Liver (tissue), 9 donors: ENCODE data around the gene ZNF48. TPM values are rescaled to one million over a fixed set of nuclear protein-coding genes. Genes with fewer than 3 reads are reported as not detected.

Experiments used
- DNase-seq: peaks from one replicate; pipeline ENCODE4 v3.0.0-alpha.2; 2017; ENCODE audit warnings: low spot score
- H3K27ac ChIP-seq, 2 donors: one replicate each; pipeline ENCODE4 v1.7.0; 2013; ENCODE audit warnings: inconsistent platforms in 2 of 2, low read length in 2 of 2, control low read depth in 1 of 2, low read depth in 1 of 2, mild to moderate bottlenecking in 1 of 2
- H3K27me3 ChIP-seq, 4 donors: one replicate each; pipeline versions ENCODE4 v1.6.1 to v1.7.0; 2013; ENCODE audit warnings: low read length in 3 of 4, inconsistent platforms in 1 of 4, mild to moderate bottlenecking in 1 of 4, moderate library complexity in 1 of 4; ENCODE audit not compliant: control insufficient read depth in 4 of 4, insufficient read depth in 4 of 4
- H3K36me3 ChIP-seq, 4 donors: one replicate each; pipeline versions ENCODE4 v1.6.1 to v1.7.0; 2013; ENCODE audit warnings: low read length in 3 of 4, mild to moderate bottlenecking in 3 of 4, low read depth in 1 of 4, moderate library complexity in 1 of 4; ENCODE audit not compliant: control insufficient read depth in 4 of 4, insufficient read depth in 3 of 4
- H3K4me1 ChIP-seq, 4 donors: one replicate each; pipeline versions ENCODE4 v1.6.1 to v1.7.0; 2013; ENCODE audit warnings: low read length in 3 of 4, mild to moderate bottlenecking in 3 of 4, moderate library complexity in 1 of 4; ENCODE audit not compliant: control insufficient read depth in 4 of 4, insufficient read depth in 4 of 4
- H3K4me3 ChIP-seq, 3 donors: one replicate each; pipeline versions ENCODE4 v1.6.1 to v1.7.0; 2013; ENCODE audit warnings: low read length in 3 of 3, control low read depth in 1 of 3, low read depth in 1 of 3, mild to moderate bottlenecking in 1 of 3
- H3K9ac ChIP-seq, 2 donors: one replicate each; pipeline ENCODE4 v1.7.0; 2013; ENCODE audit warnings: low read length in 2 of 2, mild to moderate bottlenecking in 2 of 2, moderate library complexity in 2 of 2, control low read depth in 1 of 2, low read depth in 1 of 2
- H3K9me3 ChIP-seq, 4 donors: one replicate each; pipeline versions ENCODE4 v1.6.1 to v1.7.0; 2013; ENCODE audit warnings: low read length in 3 of 4; ENCODE audit not compliant: control insufficient read depth in 4 of 4
- EGR1 ChIP-seq, 2 donors: IDR thresholded peaks; 2 replicates each; pipeline ENCODE4 v1.6.1; 2016 to 2018; ENCODE audit warnings: antibody characterized with exemption in 2 of 2, low read depth in 2 of 2
- FOXA1 ChIP-seq: IDR thresholded peaks from 2 replicates; pipeline ENCODE4 v1.6.1; 2016; ENCODE audit warnings: antibody characterized with exemption
- FOXA2 ChIP-seq: IDR thresholded peaks from 2 replicates; pipeline ENCODE4 v1.6.1; 2016; ENCODE audit warnings: antibody characterized with exemption
- GABPA ChIP-seq, 2 donors: IDR thresholded peaks in 1 of 2; conservative IDR thresholded peaks in 1 of 2; 2 replicates each; pipeline ENCODE4 v1.6.1; 2016; ENCODE audit warnings: antibody characterized with exemption in 2 of 2, mild to moderate bottlenecking in 1 of 2, moderate library complexity in 1 of 2
- HNF4A ChIP-seq, 2 donors: conservative IDR thresholded peaks; 2 replicates each; pipeline ENCODE4 v1.6.1; 2016; ENCODE audit warnings: antibody characterized with exemption in 2 of 2, mild to moderate bottlenecking in 2 of 2
- HNF4G ChIP-seq: IDR thresholded peaks from 2 replicates; pipeline ENCODE4 v1.6.1; 2016; ENCODE audit warnings: antibody characterized with exemption
- JUND ChIP-seq, 2 donors: IDR thresholded peaks; 2 replicates each; pipeline ENCODE4 v1.6.1; 2016; ENCODE audit warnings: antibody characterized with exemption in 2 of 2
- NR2F2 ChIP-seq: IDR thresholded peaks from 2 replicates; pipeline ENCODE4 v1.6.1; 2016; ENCODE audit warnings: antibody characterized with exemption
- RAD21 ChIP-seq, 2 donors: IDR thresholded peaks; 2 replicates each; pipeline ENCODE4 v1.6.1; 2016; ENCODE audit warnings: antibody characterized with exemption in 2 of 2, mild to moderate bottlenecking in 2 of 2
- RXRA ChIP-seq, 2 donors: IDR thresholded peaks; 2 replicates each; pipeline ENCODE4 v1.6.1; 2017 to 2018; ENCODE audit warnings: antibody characterized with exemption in 2 of 2, mild to moderate bottlenecking in 1 of 2
- SP1 ChIP-seq: IDR thresholded peaks from 2 replicates; pipeline ENCODE4 v1.6.1; 2018; ENCODE audit warnings: antibody characterized with exemption, mild to moderate bottlenecking
- TAF1 ChIP-seq: conservative IDR thresholded peaks from 2 replicates; pipeline ENCODE4 v1.6.1; 2016; ENCODE audit warnings: antibody characterized with exemption, mild to moderate bottlenecking
- YY1 ChIP-seq: IDR thresholded peaks from 2 replicates; pipeline ENCODE4 v1.6.1; 2016; ENCODE audit warnings: antibody characterized with exemption, mild to moderate bottlenecking
- WGBS: extraction: QIAGEN DNeasy Blood & Tissue Kit; methylation state at CpG from one replicate; pipeline ENCODE4 v1.1.7; 2013; 5-methylcytosine and 5-hydroxymethylcytosine counted together
- polyA plus RNA-seq, 2 donors: library from polyadenylated mRNA; stranded (reverse) in 1 of 2; unstranded in 1 of 2; fragments of 200-250 nt in 1 of 2; fragments of >200 nt in 1 of 2; fragmentation: Nextera tagmentation in 1 of 2; extraction: Ambion mirVana in 1 of 2; gene quantifications; one replicate each; pipeline versions ENCODE4 v1.2.1 to v1.2.3, GENCODE V29; 2013 to 2015
- total RNA-seq, 2 donors: library from RNA; depleted of rRNA; stranded (reverse); fragments of >200 nt; gene quantifications; one replicate each; pipeline ENCODE4 v1.2.3, GENCODE V29; 2014
- TF ChIP-seq, protein P1 (sequence below): IDR thresholded peaks from 2 replicates; pipeline ENCODE4 v1.6.1; 2016; ENCODE audit warnings: antibody characterized with exemption
- TF ChIP-seq, protein P2 (sequence below): IDR thresholded peaks from 2 replicates; pipeline ENCODE4 v1.6.1; 2016; ENCODE audit warnings: antibody characterized with exemption
- TF ChIP-seq, protein P3 (sequence below): IDR thresholded peaks from 2 replicates; pipeline ENCODE4 v1.6.1; 2016; ENCODE audit warnings: antibody characterized with exemption, mild to moderate bottlenecking
- TF ChIP-seq, protein P4 (sequence below): IDR thresholded peaks from 2 replicates; pipeline ENCODE4 v1.6.1; 2016; ENCODE audit warnings: antibody characterized with exemption
- TF ChIP-seq, protein P5 (sequence below): fragments of 150-350 bp; IDR thresholded peaks from 2 replicates; pipeline ENCODE4 v1.5.1; 2017; ENCODE audit warnings: improper control_type of control experiment, low read depth, low read length; ENCODE audit not compliant: missing input control
- donor health status: healthy.
- donor health status: healthy.
- donor health status: healthy.
- donor health status: healthy.
- donor health status: healthy.

The ZNF48 gene
- total and polyA plus RNA-seq, 4 donors = 2.3 to 4.7 (median 3.1) TPM

DNA sequence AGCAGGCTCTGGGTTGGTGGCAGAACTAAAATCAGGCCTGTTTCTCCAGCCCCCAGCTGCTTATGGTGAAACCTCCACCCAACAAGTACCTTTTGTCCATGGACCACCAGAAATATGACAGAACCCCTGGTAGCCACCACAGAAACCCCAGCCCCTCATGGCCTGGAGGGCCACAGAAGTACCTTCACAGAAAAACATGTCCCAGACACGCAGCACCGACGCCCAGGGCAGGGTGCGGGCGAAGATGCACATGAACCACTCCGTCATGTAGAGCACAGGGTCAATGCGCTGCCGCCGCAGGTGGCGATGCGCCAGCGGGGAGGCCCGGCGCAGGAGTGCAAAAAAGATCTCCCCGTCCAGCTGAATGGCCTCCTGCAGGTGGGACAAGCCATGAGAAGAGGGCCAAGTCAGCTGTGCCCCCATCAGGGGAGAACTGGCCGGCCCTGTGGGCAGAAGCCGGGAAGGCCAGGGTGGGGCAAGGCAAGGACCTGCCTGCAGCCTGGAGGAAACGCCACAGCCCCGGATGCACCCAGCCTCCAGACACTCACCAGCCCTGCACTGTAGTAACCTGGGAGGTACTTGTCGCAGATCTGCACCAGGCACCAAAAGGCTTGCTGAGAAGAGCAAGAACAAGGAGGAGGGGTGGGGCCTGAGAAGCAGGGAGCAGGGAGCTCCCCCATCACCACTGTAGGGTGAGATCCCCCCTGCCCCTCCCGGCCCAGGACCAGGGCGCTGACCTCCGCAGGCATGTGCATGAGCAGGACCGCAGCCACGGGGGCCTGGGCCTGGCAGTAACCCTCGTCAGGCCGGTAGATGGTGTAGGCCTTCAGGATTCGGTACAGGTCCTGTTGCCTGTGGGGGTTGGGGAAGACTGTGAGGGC lies 36.0 kb upstream of the ZNF48 start:
- Histone ChIP-seq H3K9me3 (no peaks in the 10 kb centered on the region), H3K9ac (no peak overlapping the region), H3K27ac (no peak overlapping the region), H3K4me1 (peaks cover 4 to 33% (median 25%) of the 10 kb centered on the region in 4 donors), H3K4me3 (no peak overlapping the region), H3K36me3 (peaks cover 4 to 26% (median 12%) of the 10 kb centered on the region in 4 donors), H3K27me3 (no peaks in the 10 kb centered on the region)
- 90% methylated on average over 28 of the region's 28 CpGs for WGBS
- no peak for DNase-seq
- TF ChIP-seq FOXA1 = no peak
- TF ChIP-seq TAF1 = no peak
- TF ChIP-seq, protein P1, sequence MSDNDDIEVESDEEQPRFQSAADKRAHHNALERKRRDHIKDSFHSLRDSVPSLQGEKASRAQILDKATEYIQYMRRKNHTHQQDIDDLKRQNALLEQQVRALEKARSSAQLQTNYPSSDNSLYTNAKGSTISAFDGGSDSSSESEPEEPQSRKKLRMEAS = no peak
- no peak for TF ChIP-seq JUND (IDR thresholded peaks at IDR 0.05)
- TF ChIP-seq RAD21 (IDR thresholded peaks at IDR 0.05) = no peak
- TF ChIP-seq, protein P2, sequence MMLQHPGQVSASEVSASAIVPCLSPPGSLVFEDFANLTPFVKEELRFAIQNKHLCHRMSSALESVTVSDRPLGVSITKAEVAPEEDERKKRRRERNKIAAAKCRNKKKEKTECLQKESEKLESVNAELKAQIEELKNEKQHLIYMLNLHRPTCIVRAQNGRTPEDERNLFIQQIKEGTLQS = no peak
- TF ChIP-seq RXRA (IDR thresholded peaks at IDR 0.05) = no peak
- TF ChIP-seq, protein P3, sequence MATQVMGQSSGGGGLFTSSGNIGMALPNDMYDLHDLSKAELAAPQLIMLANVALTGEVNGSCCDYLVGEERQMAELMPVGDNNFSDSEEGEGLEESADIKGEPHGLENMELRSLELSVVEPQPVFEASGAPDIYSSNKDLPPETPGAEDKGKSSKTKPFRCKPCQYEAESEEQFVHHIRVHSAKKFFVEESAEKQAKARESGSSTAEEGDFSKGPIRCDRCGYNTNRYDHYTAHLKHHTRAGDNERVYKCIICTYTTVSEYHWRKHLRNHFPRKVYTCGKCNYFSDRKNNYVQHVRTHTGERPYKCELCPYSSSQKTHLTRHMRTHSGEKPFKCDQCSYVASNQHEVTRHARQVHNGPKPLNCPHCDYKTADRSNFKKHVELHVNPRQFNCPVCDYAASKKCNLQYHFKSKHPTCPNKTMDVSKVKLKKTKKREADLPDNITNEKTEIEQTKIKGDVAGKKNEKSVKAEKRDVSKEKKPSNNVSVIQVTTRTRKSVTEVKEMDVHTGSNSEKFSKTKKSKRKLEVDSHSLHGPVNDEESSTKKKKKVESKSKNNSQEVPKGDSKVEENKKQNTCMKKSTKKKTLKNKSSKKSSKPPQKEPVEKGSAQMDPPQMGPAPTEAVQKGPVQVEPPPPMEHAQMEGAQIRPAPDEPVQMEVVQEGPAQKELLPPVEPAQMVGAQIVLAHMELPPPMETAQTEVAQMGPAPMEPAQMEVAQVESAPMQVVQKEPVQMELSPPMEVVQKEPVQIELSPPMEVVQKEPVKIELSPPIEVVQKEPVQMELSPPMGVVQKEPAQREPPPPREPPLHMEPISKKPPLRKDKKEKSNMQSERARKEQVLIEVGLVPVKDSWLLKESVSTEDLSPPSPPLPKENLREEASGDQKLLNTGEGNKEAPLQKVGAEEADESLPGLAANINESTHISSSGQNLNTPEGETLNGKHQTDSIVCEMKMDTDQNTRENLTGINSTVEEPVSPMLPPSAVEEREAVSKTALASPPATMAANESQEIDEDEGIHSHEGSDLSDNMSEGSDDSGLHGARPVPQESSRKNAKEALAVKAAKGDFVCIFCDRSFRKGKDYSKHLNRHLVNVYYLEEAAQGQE = no peak
- TF ChIP-seq HNF4A (conservative IDR thresholded peaks at IDR 0.05) = no peak
- TF ChIP-seq, protein P4, sequence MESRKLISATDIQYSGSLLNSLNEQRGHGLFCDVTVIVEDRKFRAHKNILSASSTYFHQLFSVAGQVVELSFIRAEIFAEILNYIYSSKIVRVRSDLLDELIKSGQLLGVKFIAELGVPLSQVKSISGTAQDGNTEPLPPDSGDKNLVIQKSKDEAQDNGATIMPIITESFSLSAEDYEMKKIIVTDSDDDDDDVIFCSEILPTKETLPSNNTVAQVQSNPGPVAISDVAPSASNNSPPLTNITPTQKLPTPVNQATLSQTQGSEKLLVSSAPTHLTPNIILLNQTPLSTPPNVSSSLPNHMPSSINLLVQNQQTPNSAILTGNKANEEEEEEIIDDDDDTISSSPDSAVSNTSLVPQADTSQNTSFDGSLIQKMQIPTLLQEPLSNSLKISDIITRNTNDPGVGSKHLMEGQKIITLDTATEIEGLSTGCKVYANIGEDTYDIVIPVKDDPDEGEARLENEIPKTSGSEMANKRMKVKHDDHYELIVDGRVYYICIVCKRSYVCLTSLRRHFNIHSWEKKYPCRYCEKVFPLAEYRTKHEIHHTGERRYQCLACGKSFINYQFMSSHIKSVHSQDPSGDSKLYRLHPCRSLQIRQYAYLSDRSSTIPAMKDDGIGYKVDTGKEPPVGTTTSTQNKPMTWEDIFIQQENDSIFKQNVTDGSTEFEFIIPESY = no peak
- no peak for TF ChIP-seq GABPA (IDR thresholded peaks at IDR 0.05 in 1 of 2, conservative IDR thresholded peaks at IDR 0.05 in 1 of 2)
- TF ChIP-seq SP1 = no peak
- no peak for TF ChIP-seq YY1
- no peak for TF ChIP-seq NR2F2
- TF ChIP-seq EGR1 (IDR thresholded peaks at IDR 0.05; ENCODE audit: low read depth in 2 of 2) = no peak
- TF ChIP-seq, protein P5, sequence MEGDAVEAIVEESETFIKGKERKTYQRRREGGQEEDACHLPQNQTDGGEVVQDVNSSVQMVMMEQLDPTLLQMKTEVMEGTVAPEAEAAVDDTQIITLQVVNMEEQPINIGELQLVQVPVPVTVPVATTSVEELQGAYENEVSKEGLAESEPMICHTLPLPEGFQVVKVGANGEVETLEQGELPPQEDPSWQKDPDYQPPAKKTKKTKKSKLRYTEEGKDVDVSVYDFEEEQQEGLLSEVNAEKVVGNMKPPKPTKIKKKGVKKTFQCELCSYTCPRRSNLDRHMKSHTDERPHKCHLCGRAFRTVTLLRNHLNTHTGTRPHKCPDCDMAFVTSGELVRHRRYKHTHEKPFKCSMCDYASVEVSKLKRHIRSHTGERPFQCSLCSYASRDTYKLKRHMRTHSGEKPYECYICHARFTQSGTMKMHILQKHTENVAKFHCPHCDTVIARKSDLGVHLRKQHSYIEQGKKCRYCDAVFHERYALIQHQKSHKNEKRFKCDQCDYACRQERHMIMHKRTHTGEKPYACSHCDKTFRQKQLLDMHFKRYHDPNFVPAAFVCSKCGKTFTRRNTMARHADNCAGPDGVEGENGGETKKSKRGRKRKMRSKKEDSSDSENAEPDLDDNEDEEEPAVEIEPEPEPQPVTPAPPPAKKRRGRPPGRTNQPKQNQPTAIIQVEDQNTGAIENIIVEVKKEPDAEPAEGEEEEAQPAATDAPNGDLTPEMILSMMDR = no peak
- no peak for TF ChIP-seq HNF4G
- no peak for TF ChIP-seq FOXA2
